Measurements from ENCODE around the gene AHNAK.
"Not testable (repeated sequence)": the region's sequence is repeated elsewhere in the genome, so short reads cannot be mapped to it uniquely, and the experiment has no call there.

The AHNAK gene

DNA sequence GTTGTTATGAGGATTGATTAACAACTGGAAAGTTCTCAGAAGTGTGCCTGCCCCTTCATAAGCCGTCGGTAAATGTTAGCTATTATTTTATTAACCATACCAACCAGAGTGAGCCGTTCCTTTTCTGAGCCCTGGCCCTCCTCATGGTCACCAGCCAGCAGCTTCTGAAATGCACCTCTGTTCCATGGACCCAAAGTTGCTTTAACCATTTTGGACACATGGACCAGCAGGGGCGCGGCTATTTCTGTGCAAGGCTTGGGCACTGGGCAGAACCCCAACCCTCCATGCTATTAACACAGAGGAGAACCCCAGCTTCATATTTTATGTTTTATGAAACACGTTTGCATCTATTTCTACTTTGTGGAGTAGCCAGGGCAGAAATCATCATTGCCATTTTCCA, 146.3 kb downstream of the AHNAK start:
- no peak for DNase-seq

GRCh38 chr11:62399878-62400266, 146.7 kb downstream of the AHNAK start:
- no peak for DNase-seq

DNA sequence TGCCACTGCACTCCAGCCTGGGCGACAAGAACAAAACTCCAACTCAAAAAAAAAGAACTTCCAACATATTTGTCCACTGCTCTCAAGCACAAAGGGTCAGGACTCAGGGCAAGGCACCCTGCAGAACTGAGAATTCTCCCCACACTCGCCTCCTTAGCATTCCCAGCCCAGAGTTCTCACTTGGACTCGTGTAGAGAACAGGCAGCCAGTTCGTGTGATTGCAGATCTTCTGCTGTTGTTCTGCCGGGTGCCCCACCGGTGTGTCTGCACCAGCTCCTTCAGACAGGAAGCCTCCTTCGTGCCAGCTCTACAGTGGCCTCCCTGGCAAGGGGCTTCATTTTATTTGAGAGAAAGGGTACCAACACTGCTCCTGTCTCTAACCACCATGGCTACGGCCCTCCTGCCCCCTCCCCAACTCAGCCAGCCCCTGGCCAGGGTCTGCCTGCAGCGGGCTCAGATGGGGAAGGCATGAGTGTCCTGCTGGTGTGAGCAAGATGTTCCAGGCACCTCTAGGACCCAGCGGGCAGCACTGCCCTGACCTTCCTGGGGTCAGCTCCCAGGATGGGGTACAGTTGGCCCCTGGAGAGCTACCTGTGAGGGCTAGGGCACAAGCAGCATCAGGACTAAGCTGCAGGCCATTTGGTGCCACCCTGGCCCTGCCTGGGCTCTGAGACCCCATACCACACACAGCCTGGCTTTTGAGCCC, 147.3 kb downstream of the AHNAK start:
- DNase-seq = no peak

- DNase-seq = no peak
Measured at GRCh38 chr11:62398011-62398994, 148.3 kb downstream of the AHNAK start.

DNA sequence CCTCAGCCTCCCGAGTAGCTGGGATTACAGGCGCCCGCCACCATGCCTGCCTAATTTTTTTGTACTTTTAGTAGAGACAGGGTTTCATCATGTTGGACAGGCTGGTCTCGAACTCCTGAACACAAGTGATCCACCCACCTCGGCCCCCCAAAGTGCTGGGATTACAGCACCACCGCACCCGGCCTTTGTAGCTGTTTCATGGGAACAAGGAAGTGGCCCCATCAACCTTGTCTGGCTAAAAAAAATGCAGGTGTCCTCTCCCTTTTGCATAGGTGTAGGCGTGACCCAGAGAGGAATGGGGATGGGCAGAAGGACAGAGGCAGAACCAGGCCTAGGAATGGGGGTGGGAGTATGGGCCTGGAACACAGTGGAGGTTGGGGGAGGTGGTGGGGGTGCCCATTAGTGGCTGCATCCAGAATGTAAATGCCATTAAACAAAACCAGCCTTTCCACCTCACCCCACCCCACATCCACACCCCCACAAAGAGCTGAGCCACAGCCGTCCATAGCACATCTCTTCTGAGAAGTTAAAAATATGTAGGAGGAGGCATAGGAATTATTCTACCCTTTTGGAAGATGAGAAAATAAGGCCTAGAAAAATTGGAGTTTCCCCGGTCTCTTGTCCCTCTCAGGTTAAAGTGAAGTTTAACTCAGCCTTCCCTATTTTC, 150.6 kb downstream of the AHNAK start:
- no peak for DNase-seq

GRCh38 chr11:62394825-62395538, 151.6 kb downstream of the AHNAK start:
- peak; percentile 29 for DNase-seq

DNA sequence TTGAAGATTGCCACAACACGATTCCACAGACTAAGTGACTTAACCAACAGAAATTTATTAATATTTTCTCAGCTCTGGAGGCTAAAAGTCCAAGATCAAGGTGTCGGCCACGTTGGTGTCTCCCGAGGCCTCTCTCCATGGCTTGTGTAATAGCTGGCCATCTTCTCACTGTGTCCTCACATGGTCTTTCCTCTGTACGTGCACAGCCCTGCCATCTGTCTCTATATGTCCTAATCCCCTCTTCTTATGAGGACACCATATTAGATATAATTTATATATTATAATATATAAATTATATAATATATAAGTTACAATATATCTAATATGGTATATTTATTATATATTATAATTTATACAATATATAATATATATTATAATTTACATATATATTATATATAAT, 152.9 kb downstream of the AHNAK start:
- no peak for DNase-seq

- DNase-seq = no peak
Measured at GRCh38 chr11:62393061-62393611, 153.5 kb downstream of the AHNAK start.

GRCh38 chr11:62392506-62392905, 154.1 kb downstream of the AHNAK start:
- DNase-seq = no peak

GRCh38 chr11:62391642-62392425, 154.8 kb downstream of the AHNAK start:
- DNase-seq = no peak

DNA sequence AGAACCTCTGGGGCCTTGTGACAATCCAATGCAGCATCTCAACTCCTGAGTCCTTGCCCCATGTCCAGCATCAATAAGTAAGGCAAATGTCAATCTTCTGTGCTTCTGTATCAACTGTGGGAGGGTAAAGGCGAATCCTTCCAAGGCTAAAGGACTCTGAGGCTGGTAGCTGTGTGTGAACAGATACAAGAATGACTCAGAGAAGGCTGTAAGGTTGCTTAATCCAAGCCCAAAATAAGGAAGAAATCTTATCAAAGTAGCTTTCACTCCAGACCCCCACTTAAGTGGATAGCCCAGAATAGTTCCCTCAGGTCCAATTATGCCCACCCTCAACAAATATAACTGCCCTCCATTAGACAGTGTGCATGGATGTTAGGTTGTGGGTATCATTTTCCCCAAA, 155.9 kb downstream of the AHNAK start:
- no peak for DNase-seq

DNA sequence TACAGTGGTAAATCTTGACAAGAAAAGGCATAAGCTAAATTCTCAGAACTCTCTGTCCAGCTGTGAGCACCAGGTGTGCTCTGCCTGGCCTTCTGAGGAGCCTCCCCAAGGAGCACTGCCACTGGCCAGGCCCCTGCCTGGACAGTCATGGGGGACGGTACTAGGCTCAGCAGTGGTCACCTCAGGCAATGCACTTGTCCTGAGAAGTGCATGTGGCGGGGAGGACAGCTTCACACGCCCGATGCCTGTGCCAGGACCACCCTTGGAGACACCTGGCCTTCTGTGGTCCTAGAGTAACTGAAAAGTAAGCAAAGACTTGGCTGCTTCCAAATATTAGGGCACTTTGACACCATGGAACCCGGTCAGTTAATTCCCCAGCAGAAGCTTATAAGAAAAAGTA, 156.4 kb downstream of the AHNAK start:
- DNase-seq = no peak

DNA sequence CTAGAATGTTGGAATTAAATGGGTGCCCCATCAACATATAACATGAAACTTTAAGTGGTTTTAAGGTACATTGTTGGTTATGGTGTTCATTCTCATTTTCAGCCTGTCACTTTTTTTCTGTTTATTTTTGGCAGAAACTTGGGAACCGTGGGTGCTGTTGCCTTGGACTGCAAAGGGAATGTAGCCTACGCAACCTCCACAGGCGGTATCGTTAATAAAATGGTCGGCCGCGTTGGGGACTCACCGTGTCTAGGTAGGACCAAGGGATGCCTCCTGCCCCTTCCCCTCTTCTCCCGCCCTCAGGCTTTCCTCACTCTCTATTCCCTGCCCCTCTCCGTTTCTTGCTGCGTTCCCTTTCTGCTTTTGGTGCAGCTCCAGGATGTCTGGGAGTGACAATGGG, 157.6 kb downstream of the AHNAK start:
- no peak for DNase-seq

DNA sequence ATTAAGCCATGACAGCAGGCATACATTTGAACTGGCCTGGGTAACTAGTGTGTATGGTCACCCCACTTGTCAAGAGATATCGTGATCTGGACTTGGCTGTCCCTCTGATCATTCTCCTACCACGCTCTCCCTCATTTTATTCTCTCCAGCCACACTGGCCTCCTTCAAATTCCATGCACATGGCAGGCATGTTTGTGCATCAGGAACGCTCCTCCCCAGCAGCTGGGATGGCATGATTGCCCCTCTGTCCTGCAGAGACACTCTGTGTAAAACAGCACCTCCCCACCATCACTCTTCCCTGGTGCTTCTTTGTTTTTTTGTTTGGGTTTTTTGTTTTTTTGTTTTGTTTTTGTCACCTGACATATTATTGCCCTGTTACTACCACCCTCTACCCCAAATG, 159.2 kb downstream of the AHNAK start:
- no peak for DNase-seq

DNA sequence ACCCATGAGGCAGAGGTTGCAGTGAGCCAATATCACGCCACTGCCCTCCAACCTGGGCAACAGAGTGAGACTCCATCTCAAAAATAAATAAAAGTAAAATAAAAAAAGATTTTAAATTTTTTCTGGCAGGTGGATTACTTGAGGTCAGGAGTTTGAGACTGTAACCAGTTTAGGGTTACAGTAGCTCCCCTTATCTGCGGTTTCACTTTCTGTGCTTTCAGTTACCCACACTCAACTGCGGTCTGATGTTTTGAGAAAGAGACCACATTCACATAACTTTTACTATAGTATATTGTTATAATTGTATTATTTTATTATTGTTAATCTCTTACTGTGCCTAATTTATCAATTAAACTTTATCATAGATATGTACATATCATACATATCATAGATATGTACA, 160.5 kb downstream of the AHNAK start:
- DNase-seq = not testable (repeated sequence)

DNA sequence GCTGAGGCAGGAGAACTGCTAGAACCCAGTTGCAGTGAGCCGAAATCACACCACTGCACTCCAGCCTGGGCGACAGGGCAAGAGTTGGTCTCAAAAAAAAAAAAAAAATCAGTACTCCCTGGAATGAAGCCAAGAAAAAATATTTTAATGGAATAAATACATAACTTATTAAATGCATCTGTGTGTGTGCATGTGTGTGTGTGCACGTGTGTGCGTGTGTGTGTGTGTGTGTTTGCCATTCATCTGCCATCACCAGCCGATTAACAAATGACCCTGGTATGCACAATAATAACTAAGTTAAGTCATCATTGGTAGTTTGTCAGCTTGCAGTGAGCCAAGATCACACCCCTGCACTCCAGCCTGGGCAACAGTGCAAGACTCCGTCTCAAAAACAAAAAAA, 162.8 kb downstream of the AHNAK start:
- DNase-seq = no peak
